ENCODE results near the gene RNASEH1.
A peak's percentile ranks its signal among the peaks of the same experiment; 100 is the strongest.

RNASEH1 gene

DNA sequence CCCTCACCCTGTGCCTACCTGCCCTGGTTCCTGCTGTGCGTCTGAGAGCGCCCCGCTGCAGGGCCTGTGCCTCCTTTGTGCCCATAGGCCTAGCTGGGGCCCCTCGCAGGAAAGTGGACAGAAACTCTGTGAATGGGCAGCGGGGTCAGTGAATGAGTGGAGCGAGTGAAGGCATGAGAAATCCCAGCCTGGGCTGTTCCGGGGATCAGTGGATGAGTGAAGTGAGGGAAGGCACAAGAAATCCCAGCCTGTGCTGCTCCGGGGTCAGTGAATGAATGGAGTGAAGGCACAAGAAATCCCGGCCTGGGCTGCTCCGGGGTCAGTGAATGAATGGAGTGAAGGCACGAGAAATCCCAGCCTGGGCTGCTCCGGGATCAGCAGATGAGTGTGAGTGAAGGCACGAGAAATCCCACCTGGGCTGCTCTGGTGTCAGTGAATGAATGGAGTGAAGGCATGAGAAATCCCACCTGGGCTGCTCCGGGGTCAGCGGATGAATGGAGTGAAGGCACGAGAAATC is 38.8 kb upstream of the RNASEH1 start:
- peaks cover 30% of the 10 kb centered on the region for H3K4me1 Mint-ChIP-seq
- no peaks in the 10 kb centered on the region for H3K27me3 Mint-ChIP-seq
- peak overlapping the region; percentile 23 for H3K27ac Mint-ChIP-seq
- H3K9me3 Mint-ChIP-seq = no peaks in the 10 kb centered on the region
- peaks cover 11% of the 10 kb centered on the region for H3K36me3 Mint-ChIP-seq
- H3K4me3 Mint-ChIP-seq = peak overlapping the region; percentile 19

DNA sequence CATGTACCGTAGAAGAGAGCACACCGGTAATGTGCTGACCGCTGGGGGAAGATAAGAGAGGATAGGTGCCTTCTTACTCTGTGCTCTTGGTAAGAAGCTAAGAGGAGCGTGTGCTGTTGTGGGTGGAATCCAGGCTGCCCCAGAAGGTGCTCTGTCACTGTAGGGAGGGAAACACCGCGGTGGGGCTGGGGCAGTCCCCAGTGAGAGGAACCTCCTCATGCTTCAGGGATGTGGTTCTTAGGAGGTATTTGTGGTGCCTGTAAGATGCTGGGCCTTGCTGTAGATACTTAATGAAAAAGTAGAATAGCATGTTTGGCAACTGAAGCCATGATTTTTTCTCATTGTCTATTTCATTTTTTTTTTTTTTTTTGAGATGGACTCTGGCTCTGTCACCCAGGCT is 37.9 kb upstream of the RNASEH1 start:
- no peaks in the 10 kb centered on the region for H3K27me3 Mint-ChIP-seq
- H3K36me3 Mint-ChIP-seq = peaks cover 11% of the 10 kb centered on the region
- H3K4me1 Mint-ChIP-seq = peaks cover 30% of the 10 kb centered on the region
- peak overlapping the region; percentile 4 for H3K27ac Mint-ChIP-seq
- no peak overlapping the region for H3K4me3 Mint-ChIP-seq
- H3K9me3 Mint-ChIP-seq = no peaks in the 10 kb centered on the region

DNA sequence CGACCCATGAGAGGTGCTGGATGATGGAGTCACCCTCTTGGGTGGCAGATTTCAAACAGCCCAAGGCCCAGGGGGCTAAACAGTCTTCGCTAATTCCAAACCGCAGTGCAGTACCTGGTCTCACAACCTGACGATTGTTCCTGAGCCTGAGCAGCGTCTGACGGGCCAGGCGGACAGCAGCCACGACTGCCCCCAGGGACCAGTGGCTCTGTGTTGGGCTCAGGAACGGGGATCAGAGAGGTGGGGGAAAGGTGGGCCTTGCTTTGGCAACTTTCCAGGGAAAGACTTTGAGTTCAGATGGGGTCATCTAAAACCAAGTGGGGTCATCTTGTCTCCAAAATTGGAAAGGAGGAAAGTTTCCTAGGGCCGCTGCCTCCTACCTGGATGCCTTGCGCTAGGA is 37.3 kb upstream of the RNASEH1 start:
- Mint-ChIP-seq H3K9me3 (no peaks in the 10 kb centered on the region), H3K4me1 (peaks cover 30% of the 10 kb centered on the region), H3K27me3 (no peaks in the 10 kb centered on the region), H3K27ac (no peak overlapping the region), H3K36me3 (peaks cover 11% of the 10 kb centered on the region), H3K4me3 (no peak overlapping the region)

DNA sequence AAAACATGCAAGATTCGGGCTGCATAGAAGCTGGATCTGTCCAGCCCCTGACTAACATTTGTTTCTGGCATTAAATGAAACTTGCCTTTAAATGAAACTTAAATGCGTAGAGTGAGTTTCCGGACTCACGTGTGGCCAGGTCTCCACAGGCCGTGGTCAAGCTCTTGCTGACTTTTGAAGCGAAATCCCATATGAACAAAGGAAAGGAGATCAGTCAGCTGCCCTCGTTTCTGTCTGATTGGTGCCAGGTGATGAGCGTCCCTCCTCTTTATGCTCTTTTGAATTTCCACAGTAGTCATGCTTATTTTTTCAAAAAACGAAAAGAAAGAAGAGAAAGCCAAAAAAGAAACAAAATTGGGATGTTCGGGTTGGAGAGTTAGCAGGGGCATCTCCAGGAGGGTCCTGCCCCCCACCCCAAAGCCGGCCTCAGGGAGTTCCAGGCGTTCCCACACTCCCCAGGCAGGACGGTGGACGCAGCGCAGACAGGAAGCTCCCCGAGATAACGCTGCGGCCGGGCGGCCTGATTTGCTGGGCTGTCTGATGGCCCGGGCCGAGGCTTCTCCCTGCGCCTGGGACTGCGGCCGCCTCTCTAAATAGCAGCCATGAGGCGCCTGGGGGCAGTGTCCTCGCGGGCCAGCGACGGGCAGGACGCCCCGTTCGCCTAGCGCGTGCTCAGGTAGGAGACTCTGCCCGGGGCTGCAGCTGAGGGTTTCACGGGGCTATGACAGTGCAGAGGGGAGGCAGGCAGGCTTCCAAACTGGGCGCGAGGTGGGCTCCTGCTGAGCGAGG is 36.6 kb upstream of the RNASEH1 start, which contains the start of gene COLEC11:
Gene COLEC11 (plus strand): TSS at position 620 of the 789 bp plus-strand sequence. CDS start 9,229 bp downstream, outside the sequence.
- H3K27me3 Mint-ChIP-seq = no peaks in the 10 kb centered on the region
- H3K9me3 Mint-ChIP-seq = no peaks in the 10 kb centered on the region
- no peak within 1 kb of the TSS for H3K4me3 Mint-ChIP-seq
- peaks cover 13% of the 10 kb centered on the region for H3K36me3 Mint-ChIP-seq
- peaks cover 30% of the 10 kb centered on the region for H3K4me1 Mint-ChIP-seq
- peak within 1 kb of the TSS; percentile 59 for H3K27ac Mint-ChIP-seq

DNA sequence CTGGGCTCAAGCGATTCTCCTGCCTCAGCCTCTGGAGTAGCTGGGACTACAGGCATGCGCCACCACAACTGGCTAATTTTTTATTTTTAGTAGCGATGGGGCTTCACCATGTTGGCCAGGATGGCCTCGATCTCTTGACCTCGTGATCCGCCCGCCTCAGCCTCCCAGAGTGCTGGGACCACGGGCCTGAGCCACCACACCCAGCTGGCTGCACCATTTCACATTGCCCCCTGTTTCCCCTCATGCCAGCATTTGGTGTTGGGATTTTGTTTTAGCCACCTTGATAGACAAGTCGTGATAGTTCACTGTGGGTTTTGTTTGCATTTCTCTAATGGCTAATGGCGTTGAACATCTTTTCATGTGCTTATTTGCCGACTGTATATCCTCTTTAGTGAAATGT is 31.0 kb upstream of the RNASEH1 start:
- H3K27me3 Mint-ChIP-seq = no peaks in the 10 kb centered on the region
- H3K27ac Mint-ChIP-seq = peak overlapping the region; percentile 51
- H3K4me3 Mint-ChIP-seq = no peak overlapping the region
- H3K36me3 Mint-ChIP-seq = peaks cover 19% of the 10 kb centered on the region
- H3K4me1 Mint-ChIP-seq = no peaks in the 10 kb centered on the region
- H3K9me3 Mint-ChIP-seq = no peaks in the 10 kb centered on the region

DNA sequence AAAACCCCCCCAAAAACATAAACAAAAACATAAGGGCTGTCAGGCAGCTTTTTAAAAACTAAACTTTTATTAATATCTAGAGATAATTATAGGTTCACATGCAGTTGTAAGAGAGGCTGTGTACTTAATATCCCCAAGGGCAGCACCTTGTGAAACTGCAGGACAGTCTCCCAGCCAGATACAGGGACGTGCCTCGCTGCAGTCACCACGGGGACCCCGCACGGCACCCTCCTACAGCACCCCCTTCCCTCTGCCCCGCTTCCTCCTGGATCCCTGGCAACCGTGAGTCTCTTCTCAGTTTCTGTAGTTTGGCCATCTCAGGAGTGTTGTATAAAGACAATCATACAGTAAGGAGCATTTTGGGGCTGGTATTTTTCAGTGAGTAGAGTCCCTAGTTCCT is 30.0 kb upstream of the RNASEH1 start:
- H3K27ac Mint-ChIP-seq = no peak overlapping the region
- H3K9me3 Mint-ChIP-seq = no peaks in the 10 kb centered on the region
- H3K36me3 Mint-ChIP-seq = peaks cover 18% of the 10 kb centered on the region
- no peak overlapping the region for H3K4me3 Mint-ChIP-seq
- no peaks in the 10 kb centered on the region for H3K27me3 Mint-ChIP-seq
- H3K4me1 Mint-ChIP-seq = peaks cover 3% of the 10 kb centered on the region

DNA sequence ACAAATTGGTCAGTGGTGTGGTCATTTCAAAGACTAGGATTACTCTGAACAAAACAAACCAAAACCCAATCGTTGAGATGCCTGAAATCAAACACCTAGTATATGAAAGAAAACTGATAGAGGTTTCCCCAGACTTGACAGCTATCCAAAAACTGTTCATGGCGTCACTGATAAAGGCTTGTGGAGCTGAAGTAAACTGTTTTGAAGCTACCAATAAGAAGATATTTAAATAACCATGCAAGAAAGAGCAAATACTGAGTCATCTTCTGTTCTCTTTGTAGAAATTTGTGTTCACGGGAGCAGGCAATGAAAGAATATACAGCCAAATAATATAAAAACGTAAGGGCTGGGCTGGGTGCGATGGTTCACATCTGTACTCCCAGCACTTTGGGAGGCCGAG is 29.3 kb upstream of the RNASEH1 start:
- no peaks in the 10 kb centered on the region for H3K9me3 Mint-ChIP-seq
- H3K27me3 Mint-ChIP-seq = no peaks in the 10 kb centered on the region
- H3K27ac Mint-ChIP-seq = no peak overlapping the region
- peaks cover 15% of the 10 kb centered on the region for H3K36me3 Mint-ChIP-seq
- H3K4me3 Mint-ChIP-seq = no peak overlapping the region
- peaks cover 4% of the 10 kb centered on the region for H3K4me1 Mint-ChIP-seq

DNA sequence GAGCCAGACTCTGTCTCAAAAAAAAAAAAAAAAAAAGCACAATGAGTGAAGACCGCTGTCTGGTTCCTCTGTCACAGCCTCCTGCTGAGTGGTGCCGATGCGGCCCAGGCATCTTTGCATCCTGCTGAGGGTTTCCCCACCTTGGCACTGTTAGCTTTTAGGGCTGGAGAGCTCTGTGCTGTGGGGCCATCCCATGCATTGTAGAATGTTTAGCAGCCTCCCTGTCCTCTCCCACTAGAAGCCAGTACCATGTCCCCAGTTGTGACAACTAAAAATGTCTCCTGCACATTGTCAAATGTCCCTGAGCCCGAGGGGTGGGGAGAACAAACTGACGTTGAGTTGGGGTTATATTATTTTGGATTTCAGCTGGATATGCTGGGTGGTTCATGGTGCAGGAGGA is 28.9 kb upstream of the RNASEH1 start:
- H3K9me3 Mint-ChIP-seq = no peaks in the 10 kb centered on the region

DNA sequence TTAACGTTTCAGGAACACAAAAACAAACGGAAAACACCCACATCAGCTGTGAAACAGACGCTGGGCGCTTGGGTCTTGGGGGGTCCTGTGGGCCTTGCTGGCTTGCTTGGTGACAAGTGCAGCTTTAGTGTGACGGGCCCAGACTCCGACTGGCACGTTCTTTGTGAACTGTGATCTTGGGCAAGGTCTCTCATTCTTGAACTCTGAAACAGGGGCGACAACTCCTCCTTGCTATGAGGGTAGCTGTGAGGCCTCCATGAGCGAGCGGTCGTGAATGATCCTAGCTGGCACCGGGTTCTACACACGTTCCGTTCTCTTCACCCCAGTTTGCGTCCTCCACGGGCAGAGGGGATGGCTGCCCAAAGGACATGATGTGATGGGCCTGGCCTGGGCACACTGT is 28.1 kb upstream of the RNASEH1 start:
- Mint-ChIP-seq H3K27me3 (no peaks in the 10 kb centered on the region), H3K9me3 (no peaks in the 10 kb centered on the region), H3K27ac (no peak overlapping the region), H3K4me3 (no peak overlapping the region), H3K36me3 (peaks cover 15% of the 10 kb centered on the region), H3K4me1 (peaks cover 4% of the 10 kb centered on the region)

More for the DNA sequence above, 28.9 kb upstream of the RNASEH1 start:
- H3K4me1 Mint-ChIP-seq = peaks cover 4% of the 10 kb centered on the region
- H3K27me3 Mint-ChIP-seq = no peaks in the 10 kb centered on the region
- H3K36me3 Mint-ChIP-seq = peaks cover 15% of the 10 kb centered on the region
- no peak overlapping the region for H3K27ac Mint-ChIP-seq
- no peak overlapping the region for H3K4me3 Mint-ChIP-seq

DNA sequence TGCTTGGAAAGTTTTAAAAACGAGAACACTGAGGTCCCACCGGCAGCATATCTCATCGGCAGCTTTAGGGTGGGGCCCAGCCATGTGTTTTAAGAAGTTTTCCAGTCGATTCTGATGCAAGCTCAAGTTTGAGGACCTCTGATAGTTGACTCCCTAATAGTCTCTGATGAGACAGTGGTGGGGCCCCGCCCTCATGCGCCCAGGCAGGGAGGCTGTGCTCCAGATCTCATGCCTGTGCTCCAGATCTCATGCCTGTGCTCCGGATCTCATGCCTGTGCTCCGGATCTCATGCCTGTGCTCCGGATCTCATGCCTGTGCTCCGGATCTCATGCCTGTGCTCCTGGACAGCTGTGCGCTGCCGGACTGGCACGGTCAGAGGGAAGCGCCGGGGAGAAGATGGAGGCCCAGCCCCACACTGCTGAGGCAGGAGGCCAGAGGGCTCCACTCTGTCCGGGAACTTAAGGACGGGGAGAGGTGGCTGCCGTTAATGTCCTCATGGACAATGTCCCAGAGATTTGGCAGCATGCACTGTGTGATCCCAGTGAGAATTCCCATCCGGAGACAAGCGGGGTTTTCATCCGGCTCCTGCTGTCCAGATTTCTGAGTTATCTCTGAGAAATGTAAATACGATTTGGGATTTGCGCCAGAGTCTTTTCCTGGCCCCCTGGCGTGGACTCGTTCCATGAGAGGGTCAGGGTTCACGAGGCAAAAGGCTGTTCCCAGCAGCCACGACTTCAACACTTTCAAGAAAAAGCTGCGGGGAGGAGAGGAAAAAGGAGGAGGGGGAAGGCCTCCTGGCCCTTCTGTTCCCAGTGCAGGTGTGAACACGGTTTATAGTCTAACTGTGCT is 27.4 kb upstream of the RNASEH1 start:
- Mint-ChIP-seq H3K9me3 (no peaks in the 10 kb centered on the region), H3K27me3 (no peaks in the 10 kb centered on the region), H3K4me1 (peaks cover 7% of the 10 kb centered on the region), H3K4me3 (no peak overlapping the region), H3K36me3 (peaks cover 18% of the 10 kb centered on the region), H3K27ac (no peak overlapping the region)

DNA sequence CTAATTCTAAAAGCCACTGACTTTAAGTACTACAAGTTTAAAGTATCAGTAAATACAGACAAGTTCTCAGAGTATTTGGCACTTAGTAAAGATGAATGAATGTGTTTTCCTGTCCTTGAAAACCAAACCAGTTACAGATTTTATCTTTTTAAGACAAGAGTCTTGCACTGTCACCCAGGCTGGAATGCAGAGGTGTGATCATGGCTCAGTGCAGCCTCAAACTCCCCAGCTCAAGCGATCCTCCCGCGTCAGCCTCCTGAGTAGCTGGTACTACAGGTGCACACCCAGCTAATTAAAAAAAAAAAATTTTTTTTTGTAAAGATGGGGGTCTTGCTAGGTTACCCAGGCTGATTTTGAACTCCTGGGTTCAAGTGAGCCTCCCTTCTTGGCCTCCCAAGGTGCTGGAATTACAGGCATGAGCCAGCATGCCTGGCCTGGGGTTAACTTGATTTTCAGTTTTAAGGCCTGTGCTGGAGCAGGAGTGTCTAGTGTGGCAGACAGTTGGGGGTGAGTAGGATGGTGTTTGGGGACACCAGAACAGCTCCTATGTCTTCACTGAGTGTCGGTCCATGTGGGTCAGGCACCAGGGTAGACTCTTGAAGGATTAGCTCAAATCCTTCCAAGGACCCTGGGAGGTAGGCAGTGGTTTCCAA is 26.6 kb upstream of the RNASEH1 start:
- Mint-ChIP-seq H3K4me3 (no peak overlapping the region), H3K9me3 (no peaks in the 10 kb centered on the region), H3K27ac (no peak overlapping the region), H3K4me1 (peaks cover 11% of the 10 kb centered on the region), H3K27me3 (no peaks in the 10 kb centered on the region), H3K36me3 (peaks cover 20% of the 10 kb centered on the region)

DNA sequence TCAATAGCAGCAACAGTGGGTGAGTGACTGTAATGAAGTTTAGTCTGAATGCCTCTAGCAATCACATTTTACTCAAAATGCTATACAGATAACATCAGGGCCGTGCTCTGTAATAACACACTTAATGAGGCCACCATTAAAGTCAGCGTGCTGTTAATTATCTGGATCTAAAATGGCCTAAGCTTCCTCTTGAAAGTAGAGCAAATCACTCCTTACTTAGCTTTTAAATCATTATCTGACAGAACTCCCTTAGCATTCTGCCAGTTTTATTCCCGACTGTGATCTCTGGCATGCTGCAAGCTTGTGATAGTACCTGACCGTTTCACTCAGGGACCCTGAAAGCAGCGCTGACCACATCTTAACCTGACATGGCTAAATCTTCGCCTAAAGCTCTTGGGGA is 25.9 kb upstream of the RNASEH1 start:
- Mint-ChIP-seq H3K27me3 (no peaks in the 10 kb centered on the region), H3K36me3 (peaks cover 19% of the 10 kb centered on the region), H3K4me1 (peaks cover 18% of the 10 kb centered on the region), H3K9me3 (no peaks in the 10 kb centered on the region), H3K4me3 (no peak overlapping the region), H3K27ac (no peak overlapping the region)

DNA sequence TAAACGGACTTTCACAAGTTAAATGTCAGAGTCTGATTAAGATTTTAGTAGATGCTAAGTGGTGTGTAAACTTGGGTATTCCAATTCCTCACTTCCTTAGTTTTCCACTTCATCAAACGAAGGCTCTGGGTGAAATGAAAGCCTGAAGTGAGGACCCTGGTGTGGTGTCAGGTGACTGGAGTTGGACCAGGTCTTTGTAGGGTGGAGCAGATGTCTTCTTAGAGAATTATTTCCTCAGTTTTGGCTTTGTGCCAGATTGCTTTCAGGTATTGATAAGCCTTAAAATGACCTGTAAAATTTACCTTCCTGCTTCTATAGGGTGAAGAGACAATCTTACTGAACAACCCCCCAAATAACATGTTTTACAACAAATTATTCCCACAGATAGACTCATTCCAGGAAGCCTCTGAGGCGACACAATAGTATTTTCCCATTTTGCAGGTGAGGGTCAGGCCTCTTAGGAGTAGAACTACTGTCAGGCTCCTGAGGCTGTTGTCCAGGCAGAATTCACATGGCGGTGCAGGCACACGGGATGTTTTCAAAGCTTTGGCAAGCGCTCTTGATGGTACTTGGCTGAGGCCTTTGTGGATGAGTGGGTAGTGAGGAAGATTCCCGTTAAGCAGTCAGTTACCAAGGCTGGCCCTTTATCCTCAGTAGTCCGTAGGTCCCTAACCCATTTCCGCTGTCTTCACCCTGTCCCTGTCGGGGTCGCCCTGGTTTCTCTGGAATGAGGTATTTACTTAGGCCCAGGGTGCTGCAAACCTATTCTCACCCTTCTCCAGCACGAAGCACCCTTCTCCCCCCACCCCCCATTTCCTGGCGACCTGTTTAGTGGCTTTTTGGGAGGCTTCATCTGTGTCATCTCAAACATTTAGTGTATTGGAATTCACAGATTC is 23.5 kb upstream of the RNASEH1 start:
- no peaks in the 10 kb centered on the region for H3K27me3 Mint-ChIP-seq
- H3K27ac Mint-ChIP-seq = peak overlapping the region; percentile 41
- peaks cover 34% of the 10 kb centered on the region for H3K36me3 Mint-ChIP-seq
- H3K9me3 Mint-ChIP-seq = no peaks in the 10 kb centered on the region
- peaks cover 43% of the 10 kb centered on the region for H3K4me1 Mint-ChIP-seq
- H3K4me3 Mint-ChIP-seq = no peak overlapping the region

DNA sequence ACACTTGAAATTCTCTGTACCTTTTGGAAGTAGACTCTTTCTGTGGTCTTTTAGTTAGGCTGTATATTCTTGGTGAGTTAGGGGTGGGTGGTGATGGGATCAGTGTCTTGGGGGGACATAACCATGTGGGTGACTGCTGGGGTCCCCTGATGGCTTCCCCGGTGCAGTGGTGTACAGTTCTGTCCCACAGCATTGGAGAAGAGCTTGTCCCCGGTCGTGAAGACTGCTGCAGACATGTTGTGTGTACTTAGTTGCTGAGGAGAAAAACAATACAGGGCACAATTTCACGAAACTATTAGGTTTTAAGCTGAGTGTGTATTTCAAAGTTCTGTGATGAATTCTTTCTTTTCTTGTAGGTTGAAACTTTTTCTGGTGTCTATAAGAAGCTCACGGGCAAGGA is 22.3 kb upstream of the RNASEH1 start:
- Mint-ChIP-seq H3K27ac (peak overlapping the region; percentile 43), H3K4me1 (peaks cover 50% of the 10 kb centered on the region), H3K4me3 (peak overlapping the region; percentile 15), H3K9me3 (no peaks in the 10 kb centered on the region), H3K36me3 (peaks cover 44% of the 10 kb centered on the region), H3K27me3 (no peaks in the 10 kb centered on the region)

DNA sequence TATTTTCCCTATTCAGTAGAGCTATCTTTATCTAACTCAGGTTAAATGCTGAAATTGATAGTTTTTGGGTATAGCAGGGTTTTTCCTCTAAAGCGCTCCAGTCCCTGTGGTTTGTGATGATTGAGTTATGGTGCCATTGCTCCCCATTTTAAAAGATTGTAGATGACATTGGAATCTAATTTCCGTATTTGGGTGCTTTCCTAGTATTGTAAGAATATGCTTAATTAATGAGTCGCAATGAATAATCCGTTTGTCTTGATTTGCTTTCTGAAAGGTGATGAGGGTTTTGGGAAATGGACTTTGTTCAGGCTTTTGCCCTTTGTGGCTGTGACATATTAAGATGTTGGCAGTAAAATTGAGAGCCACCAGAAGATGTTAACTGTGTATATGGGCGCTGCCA is 20.9 kb upstream of the RNASEH1 start:
- Mint-ChIP-seq H3K4me1 (peaks cover 53% of the 10 kb centered on the region), H3K27ac (peak overlapping the region; percentile 84), H3K4me3 (peak overlapping the region; percentile 98), H3K27me3 (no peaks in the 10 kb centered on the region), H3K9me3 (no peaks in the 10 kb centered on the region), H3K36me3 (peaks cover 42% of the 10 kb centered on the region)
